WTC11 (cell line): ENCODE measurements around the gene KLHL41. TPM values are rescaled to one million over a fixed set of nuclear protein-coding genes. Genes with fewer than 3 reads are reported as not detected.

ENCODE experiments used
- ATAC-seq: fragments of 200-7000 bp; cut with Tn5 transposase; 2 replicates; pipeline ENCODE4 v1.10.0; 2021; ENCODE audit warnings: mild to moderate bottlenecking, moderate library complexity
- CTCF ChIA-PET: fragments of 300-600 bp; sonication (Branson Sonifier 250); formaldehyde crosslinking; loops from one replicate; lab custom pipeline; 2021; ENCODE audit warnings: antibody characterized with exemption; lab: Charles Lee
- POLR2A ChIA-PET: fragments of 350-600 bp; sonication (Branson Sonifier 250); formaldehyde crosslinking; loops from one replicate; lab custom pipeline; 2021; ENCODE audit warnings: antibody characterized with exemption; lab: Charles Lee
- DNase-seq: peaks from one replicate; pipeline ENCODE4 v3.0.0; 2021; ENCODE audit warnings: low spot score
- H3K27ac Mint-ChIP-seq: 2 replicates; pipeline ENCODE4 v1.8.0; 2021; ENCODE audit warnings: mixed read lengths
- H3K27me3 Mint-ChIP-seq: 2 replicates; pipeline ENCODE4 v1.8.0; 2021; ENCODE audit warnings: low read depth, mild to moderate bottlenecking, moderate library complexity, mixed read lengths
- H3K36me3 Mint-ChIP-seq: 2 replicates; pipeline ENCODE4 v1.8.0; 2021; ENCODE audit warnings: mixed read lengths
- H3K4me1 Mint-ChIP-seq: 2 replicates; pipeline ENCODE4 v1.8.0; 2022; ENCODE audit warnings: mixed read lengths
- H3K4me3 Mint-ChIP-seq: 2 replicates; pipeline ENCODE4 v1.8.0; 2021; ENCODE audit warnings: mild to moderate bottlenecking, moderate library complexity, mixed read lengths
- H3K9me3 Mint-ChIP-seq: 2 replicates; pipeline ENCODE4 v1.8.0; 2021; ENCODE audit warnings: mixed read lengths
- ATF2 ChIP-seq: sonication (generic); formaldehyde crosslinking; IDR thresholded peaks from 2 replicates; pipeline ENCODE4 v1.8.1; 2022; ENCODE audit warnings: low read depth, missing genetic modification reagents, borderline replicate concordance
- CTCF ChIP-seq: fragments of 200-600 bp; IDR thresholded peaks from 2 replicates; pipeline ENCODE4 v1.8.0; 2022; ENCODE audit warnings: antibody characterized with exemption
- E2F1 ChIP-seq: sonication (generic); formaldehyde crosslinking; IDR thresholded peaks from 2 replicates; pipeline ENCODE4 v1.8.0; 2022; ENCODE audit warnings: mild to moderate bottlenecking, missing genetic modification reagents
- EMX1 ChIP-seq: fragments of 250-450 bp; sonication (Bioruptor Pico); IDR thresholded peaks from 2 replicates; pipeline ENCODE4 v1.8.0; 2021; ENCODE audit warnings: mild to moderate bottlenecking
- ETV6 ChIP-seq: sonication (generic); formaldehyde crosslinking; IDR thresholded peaks from 2 replicates; pipeline ENCODE4 v1.8.1; 2022; ENCODE audit warnings: mild to moderate bottlenecking, missing genetic modification reagents
- FOXJ3 ChIP-seq: sonication (generic); formaldehyde crosslinking; IDR thresholded peaks from 2 replicates; pipeline ENCODE4 v1.9.0; 2021; ENCODE audit warnings: missing genetic modification reagents, mild to moderate bottlenecking, borderline replicate concordance
- FOXK1 ChIP-seq: sonication (generic); formaldehyde crosslinking; IDR thresholded peaks from 2 replicates; pipeline ENCODE4 v1.8.0; 2022; ENCODE audit warnings: mild to moderate bottlenecking, moderate library complexity, missing genetic modification reagents
- HMGA2 ChIP-seq: fragments of 250-450 bp; sonication (Bioruptor Pico); IDR thresholded peaks from 2 replicates; pipeline ENCODE4 v1.4.0; 2021; ENCODE audit warnings: mild to moderate bottlenecking, moderate library complexity
- HMGXB4 ChIP-seq: sonication (generic); formaldehyde crosslinking; IDR thresholded peaks from 2 replicates; pipeline ENCODE4 v1.8.1; 2023; ENCODE audit warnings: mild to moderate bottlenecking, moderate library complexity, missing genetic modification reagents
- NFATC4 ChIP-seq: fragments of 250-450 bp; sonication (Bioruptor Pico); IDR thresholded peaks from 2 replicates; pipeline ENCODE4 v1.9.0; 2021; ENCODE audit warnings: mild to moderate bottlenecking
- NR3C1 ChIP-seq: sonication (generic); formaldehyde crosslinking; conservative IDR thresholded peaks from 2 replicates; pipeline ENCODE4 v1.8.1; 2023; ENCODE audit warnings: low read depth, mild to moderate bottlenecking, missing genetic modification reagents
- PRRX2 ChIP-seq: fragments of 250-450 bp; sonication (Bioruptor Pico); IDR thresholded peaks from 2 replicates; pipeline ENCODE4 v1.8.0; 2021; ENCODE audit warnings: mild to moderate bottlenecking
- RELA ChIP-seq: sonication (generic); formaldehyde crosslinking; IDR thresholded peaks from 2 replicates; pipeline ENCODE4 v1.8.1; 2022; ENCODE audit warnings: missing genetic modification reagents, mild to moderate bottlenecking, borderline replicate concordance
- SMAD4 ChIP-seq: sonication (generic); formaldehyde crosslinking; IDR thresholded peaks from 2 replicates; pipeline ENCODE4 v1.8.0; 2022; ENCODE audit warnings: mild to moderate bottlenecking, missing genetic modification reagents
- SOX15 ChIP-seq: fragments of 250-450 bp; sonication (Bioruptor Pico); IDR thresholded peaks from 2 replicates; pipeline ENCODE4 v1.9.0; 2021; ENCODE audit warnings: mild to moderate bottlenecking
- TCF7 ChIP-seq: sonication (generic); formaldehyde crosslinking; IDR thresholded peaks from 2 replicates; pipeline ENCODE4 v1.8.0; 2022; ENCODE audit warnings: mild to moderate bottlenecking, low read depth, missing genetic modification reagents, moderate library complexity
- TEAD4 ChIP-seq: sonication (generic); formaldehyde crosslinking; IDR thresholded peaks from 2 replicates; pipeline ENCODE4 v1.8.0; 2022; ENCODE audit warnings: mild to moderate bottlenecking, missing genetic modification reagents
- ZNF121 ChIP-seq: sonication (generic); formaldehyde crosslinking; IDR thresholded peaks from 2 replicates; pipeline ENCODE4 v1.8.0; 2023; ENCODE audit warnings: missing genetic modification reagents
- ZNF219 ChIP-seq: sonication (generic); formaldehyde crosslinking; IDR thresholded peaks from 2 replicates; pipeline ENCODE4 v1.8.0; 2023; ENCODE audit warnings: missing genetic modification reagents, mild to moderate bottlenecking, borderline replicate concordance
- ZNF263 ChIP-seq: sonication (generic); formaldehyde crosslinking; IDR thresholded peaks from 2 replicates; pipeline ENCODE4 v1.8.1; 2022; ENCODE audit warnings: low read depth, mild to moderate bottlenecking, moderate library complexity, missing genetic modification reagents
- ZNF317 ChIP-seq: sonication (generic); formaldehyde crosslinking; IDR thresholded peaks from 2 replicates; pipeline ENCODE4 v1.8.1; 2023; ENCODE audit warnings: low read depth, mild to moderate bottlenecking, moderate library complexity, missing genetic modification reagents, borderline replicate concordance
- ZNF396 ChIP-seq: fragments of 250-450 bp; sonication (Bioruptor Pico); IDR thresholded peaks from 2 replicates; pipeline ENCODE4 v1.8.0; 2021; ENCODE audit warnings: mild to moderate bottlenecking, moderate library complexity, borderline replicate concordance
- ZNF416 ChIP-seq: fragments of 250-450 bp; sonication (Bioruptor Pico); IDR thresholded peaks from 2 replicates; pipeline ENCODE4 v1.9.0; 2021; ENCODE audit warnings: mild to moderate bottlenecking, inconsistent platforms
- total RNA-seq: library from RNA; stranded (reverse); gene quantifications from 3 replicates; pipeline ENCODE4 v1.2.3, GENCODE V29; 2021

KLHL41 gene
- total RNA-seq, 1 experiment from 2014 or later, result not detected

GRCh38 chr2:169462896-169463695, 46.4 kb upstream of the KLHL41 start:
- 0 out of 2 replicates have a peak, but pooled peaks cover 2% of the 10 kb centered on the region for H3K27me3 Mint-ChIP-seq
- POLR2A ChIA-PET, result no interaction called here
- TF ChIP-seq ETV6 (no peak), NFATC4 (CRISPR knock-in tag) (no peak), ZNF416 (CRISPR knock-in tag) (no peak), FOXJ3 (CRISPR knock-in tag) (no peak), TCF7 (CRISPR knock-in tag) (no peak)
- TF ChIP-seq, all 79 proteins: peak for 0
- Mint-ChIP-seq H3K27ac (no peak overlapping the region), H3K4me1 (no peaks in the 10 kb centered on the region), H3K4me3 (no peak overlapping the region), H3K9me3 (peaks cover 8% of the 10 kb centered on the region; the same call in 1 of the 2 replicates), H3K36me3 (no peaks in the 10 kb centered on the region)
- ATAC-seq (no peak), DNase-seq (no peak)
- CTCF ChIA-PET, result interaction anchor here (0.9 to 1.3 kb wide), 2 partner anchors 10 to 16 kb away, joined by 4 read pairs; partner anchors contain the start of gene BBS5

- ATAC-seq, result no peak
- TF ChIP-seq ZNF317 (CRISPR knock-in tag) (no peak), RELA (CRISPR knock-in tag) (no peak), ZNF121 (CRISPR knock-in tag) (no peak), TEAD4 (CRISPR knock-in tag) (no peak), ZNF263 (CRISPR knock-in tag) (no peak), HMGXB4 (no peak), ZNF219 (CRISPR knock-in tag) (no peak), E2F1 (CRISPR knock-in tag) (no peak), ATF2 (no peak), NR3C1 (no peak), PRRX2 (no peak), SOX15 (CRISPR knock-in tag) (no peak), FOXK1 (CRISPR knock-in tag) (no peak), ZNF396 (CRISPR knock-in tag) (no peak), HMGA2 (no peak), EMX1 (CRISPR knock-in tag) (no peak), SMAD4 (no peak), CTCF (no peak)
- TF ChIP-seq, all 79 proteins: peak for 0
- DNase-seq, result no peak
- H3K4me3 Mint-ChIP-seq, result no peak overlapping the region
- H3K27me3 Mint-ChIP-seq, result 0 out of 2 replicates have a peak, but pooled peaks cover 2% of the 10 kb centered on the region
- H3K27ac Mint-ChIP-seq, result no peak overlapping the region
- ChIA-PET POLR2A (no interaction called here), CTCF (interaction anchor here (1.3 kb wide), 1 partner anchor 15 kb away, joined by 4 read pairs; the partner anchor contains the start of gene BBS5)
- no peaks in the 10 kb centered on the region for H3K4me1 Mint-ChIP-seq
- no peaks in the 10 kb centered on the region for H3K36me3 Mint-ChIP-seq
- H3K9me3 Mint-ChIP-seq, result no peaks in the 10 kb centered on the region
These were observed 45.0 kb upstream of the KLHL41 start for GRCh38 chr2:169464466-169464865.
